Parathyroid adenoma (tissue), 2 donors: ENCODE measurements around the gene MAMSTR.

Source experiments
- H2AFZ ChIP-seq: fragments of 300-600 bp; sonication (generic); one replicate; pipeline ENCODE4 v1.7.0; 2017; ENCODE audit warnings: antibody characterized with exemption, mild to moderate bottlenecking
- H3K27ac ChIP-seq: fragments of 300-600 bp; sonication (generic); one replicate; pipeline ENCODE4 v1.7.0; 2017
- H3K27me3 ChIP-seq: fragments of 300-600 bp; sonication (generic); one replicate; pipeline ENCODE4 v1.7.0; 2017; ENCODE audit warnings: low read length; ENCODE audit not compliant: control insufficient read depth, insufficient read depth
- H3K36me3 ChIP-seq: fragments of 300-600 bp; sonication (generic); one replicate; pipeline ENCODE4 v1.7.0; 2017; ENCODE audit warnings: low read length; ENCODE audit not compliant: control insufficient read depth, insufficient read depth
- H3K4me1 ChIP-seq: fragments of 300-600 bp; sonication (generic); one replicate; pipeline ENCODE4 v1.7.0; 2017; ENCODE audit warnings: control low read depth
- H3K4me2 ChIP-seq: fragments of 300-600 bp; sonication (generic); one replicate; pipeline ENCODE4 v1.7.0; 2017; ENCODE audit warnings: low read length
- H3K4me3 ChIP-seq: fragments of 300-600 bp; sonication (generic); one replicate; pipeline ENCODE4 v1.7.0; 2017; ENCODE audit warnings: low read depth, low read length
- H3K79me2 ChIP-seq: fragments of 300-600 bp; sonication (generic); one replicate; pipeline ENCODE4 v1.7.0; 2017; ENCODE audit warnings: control low read depth
- H3K9ac ChIP-seq: fragments of 300-600 bp; sonication (generic); one replicate; pipeline ENCODE4 v1.7.0; 2017; ENCODE audit warnings: mild to moderate bottlenecking
- H3K9me3 ChIP-seq: fragments of 300-600 bp; sonication (generic); one replicate; pipeline ENCODE4 v1.7.0; 2017; ENCODE audit warnings: low read length; ENCODE audit not compliant: control insufficient read depth
- TF ChIP-seq, protein P1 (sequence below): fragments of 300-600 bp; sonication (generic); IDR thresholded peaks from one replicate; pipeline ENCODE4 v1.7.0; 2017; ENCODE audit warnings: antibody characterized with exemption, mild to moderate bottlenecking
- donor health status: primary hyperparathyroidism.

Gene MAMSTR

DNA sequence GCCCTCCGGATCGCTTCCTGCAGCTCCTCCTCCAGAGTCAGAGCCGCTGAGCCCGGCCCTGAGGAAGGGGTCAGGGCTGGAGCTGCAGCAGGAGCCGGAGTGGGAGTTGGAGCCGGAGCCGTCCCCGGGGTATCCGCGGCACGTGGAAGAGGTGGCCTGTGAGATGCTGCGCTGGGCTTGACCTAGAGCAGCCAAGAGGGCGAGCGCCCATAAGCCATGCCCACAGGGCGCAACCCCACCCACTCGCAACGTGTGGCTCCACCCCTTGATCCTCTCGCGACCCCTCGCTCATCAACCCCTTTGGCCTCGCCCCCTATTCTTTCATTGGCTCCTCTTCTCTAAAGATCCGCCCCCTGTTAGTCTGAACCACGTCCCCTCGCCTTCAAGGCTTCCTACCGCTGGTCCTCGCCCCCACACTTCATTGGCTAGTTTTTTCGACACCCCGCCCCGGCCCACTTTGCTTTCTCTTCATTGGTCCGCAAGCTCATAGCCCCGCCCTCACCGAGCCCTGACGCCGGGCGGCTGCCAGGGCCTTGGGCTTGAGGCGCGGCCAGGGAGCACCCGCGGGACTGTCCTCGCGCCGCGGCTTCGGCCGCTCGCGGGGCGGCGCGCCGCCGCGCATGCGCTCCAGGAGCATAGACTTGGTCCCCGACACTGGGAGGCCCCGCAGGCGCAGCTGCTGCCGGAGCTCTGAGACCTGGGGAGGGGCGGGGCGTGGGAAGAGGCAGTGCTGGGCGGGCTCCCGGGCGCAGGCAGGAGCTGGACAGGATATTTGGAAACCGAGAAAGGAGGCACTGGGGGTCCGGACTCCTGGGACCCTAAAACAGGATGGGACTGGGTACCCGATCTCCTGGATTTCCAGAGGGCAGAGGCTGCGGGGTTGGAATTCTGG is 5.4 kb downstream of the MAMSTR start:
- H3K4me1 ChIP-seq: peaks cover 2% of the 10 kb centered on the region
- no peaks in the 10 kb centered on the region for H3K79me2 ChIP-seq
- no peaks in the 10 kb centered on the region for H3K27me3 ChIP-seq
- H3K27ac ChIP-seq: peak overlapping the region; percentile 70
- peak overlapping the region; percentile 85 for H3K4me2 ChIP-seq
- TF ChIP-seq, protein P1, sequence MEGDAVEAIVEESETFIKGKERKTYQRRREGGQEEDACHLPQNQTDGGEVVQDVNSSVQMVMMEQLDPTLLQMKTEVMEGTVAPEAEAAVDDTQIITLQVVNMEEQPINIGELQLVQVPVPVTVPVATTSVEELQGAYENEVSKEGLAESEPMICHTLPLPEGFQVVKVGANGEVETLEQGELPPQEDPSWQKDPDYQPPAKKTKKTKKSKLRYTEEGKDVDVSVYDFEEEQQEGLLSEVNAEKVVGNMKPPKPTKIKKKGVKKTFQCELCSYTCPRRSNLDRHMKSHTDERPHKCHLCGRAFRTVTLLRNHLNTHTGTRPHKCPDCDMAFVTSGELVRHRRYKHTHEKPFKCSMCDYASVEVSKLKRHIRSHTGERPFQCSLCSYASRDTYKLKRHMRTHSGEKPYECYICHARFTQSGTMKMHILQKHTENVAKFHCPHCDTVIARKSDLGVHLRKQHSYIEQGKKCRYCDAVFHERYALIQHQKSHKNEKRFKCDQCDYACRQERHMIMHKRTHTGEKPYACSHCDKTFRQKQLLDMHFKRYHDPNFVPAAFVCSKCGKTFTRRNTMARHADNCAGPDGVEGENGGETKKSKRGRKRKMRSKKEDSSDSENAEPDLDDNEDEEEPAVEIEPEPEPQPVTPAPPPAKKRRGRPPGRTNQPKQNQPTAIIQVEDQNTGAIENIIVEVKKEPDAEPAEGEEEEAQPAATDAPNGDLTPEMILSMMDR: no peak
- peak overlapping the region; percentile 78 for H3K4me3 ChIP-seq
- H3K9me3 ChIP-seq: no peaks in the 10 kb centered on the region
- H3K36me3 ChIP-seq: no peaks in the 10 kb centered on the region
- H2AFZ ChIP-seq: peak overlapping the region; percentile 67
- peak overlapping the region; percentile 3 for H3K9ac ChIP-seq

DNA sequence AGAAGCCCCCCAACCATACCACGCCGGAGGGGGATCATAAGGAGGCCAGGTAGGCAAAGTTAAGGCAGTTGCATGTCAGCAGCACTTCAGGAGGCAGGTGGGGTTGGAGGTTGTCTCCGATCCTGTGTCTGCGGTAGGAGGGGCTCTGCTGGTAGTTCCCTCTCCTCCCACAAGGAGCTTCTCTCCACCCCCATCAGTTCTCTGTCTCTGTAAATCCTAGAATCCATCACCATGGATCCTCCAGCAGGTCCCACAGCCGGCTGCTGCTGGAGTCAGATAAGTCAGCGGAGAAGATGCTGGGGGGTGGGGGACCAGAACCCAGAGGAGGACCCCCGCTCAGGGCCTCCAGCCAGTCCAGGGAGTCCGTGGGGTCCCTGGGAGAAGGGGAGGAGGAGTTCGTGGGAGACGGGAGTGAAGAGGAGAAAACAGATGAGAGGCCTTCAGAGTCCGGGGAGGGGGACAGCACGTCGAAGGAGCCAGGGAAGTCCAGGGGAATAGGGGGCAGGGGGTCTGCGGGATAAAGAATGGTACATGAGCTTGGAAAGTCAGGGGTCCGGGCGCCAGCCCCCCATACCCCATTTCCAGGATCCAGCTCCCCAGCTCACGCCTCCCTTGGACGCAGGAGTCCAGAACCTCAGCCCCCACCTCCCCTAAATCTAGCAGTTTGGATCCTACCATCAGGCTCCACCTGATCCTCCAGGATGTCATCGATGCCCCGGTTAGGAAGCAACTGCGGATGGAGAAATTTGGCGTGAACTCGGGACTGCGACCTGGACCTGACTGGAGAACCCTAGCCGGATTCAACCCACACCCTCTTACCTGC is 6.3 kb downstream of the MAMSTR start:
- Histone ChIP-seq H3K4me2 (peak overlapping the region; percentile 85), H3K27me3 (no peaks in the 10 kb centered on the region), H3K4me3 (peak overlapping the region; percentile 78), H2AFZ (peak overlapping the region; percentile 67), H3K79me2 (no peaks in the 10 kb centered on the region), H3K9me3 (no peaks in the 10 kb centered on the region), H3K27ac (peak overlapping the region; percentile 64), H3K4me1 (peaks cover 2% of the 10 kb centered on the region), H3K9ac (no peak overlapping the region), H3K36me3 (no peaks in the 10 kb centered on the region)
- TF ChIP-seq, protein P1: no peak

DNA sequence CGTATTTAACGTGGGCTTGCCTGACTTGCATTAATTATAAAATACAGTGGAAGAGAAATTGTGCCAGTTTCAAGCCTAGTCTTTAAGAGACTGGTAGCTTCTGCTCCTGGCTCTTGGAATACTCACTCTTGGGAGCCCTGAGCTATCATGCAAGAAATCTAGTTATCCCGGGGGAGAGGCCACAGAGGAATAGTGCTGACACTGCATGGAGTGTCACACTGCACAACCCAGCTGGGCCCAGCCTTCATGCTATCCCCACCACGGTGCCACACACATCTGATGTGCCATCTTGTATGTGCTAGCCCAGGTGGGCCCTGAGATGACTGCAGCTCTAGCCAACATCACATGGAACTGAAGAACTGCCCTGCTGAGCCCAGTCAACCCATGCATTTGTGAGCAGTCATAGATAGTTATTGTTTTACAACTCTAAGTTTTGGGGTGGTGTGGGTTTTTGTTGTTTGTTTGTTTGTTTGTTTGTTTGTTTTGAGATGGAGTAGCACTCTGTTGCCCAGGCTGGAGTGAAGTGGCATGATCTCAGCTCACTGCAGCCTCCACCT is 8.3 kb downstream of the MAMSTR start:
- H3K9ac ChIP-seq: no peak overlapping the region
- H2AFZ ChIP-seq: no peak overlapping the region
- no peaks in the 10 kb centered on the region for H3K27me3 ChIP-seq
- H3K36me3 ChIP-seq: no peaks in the 10 kb centered on the region
- H3K79me2 ChIP-seq: no peaks in the 10 kb centered on the region
- H3K4me2 ChIP-seq: no peak overlapping the region
- H3K4me3 ChIP-seq: no peak overlapping the region
- no peaks in the 10 kb centered on the region for H3K9me3 ChIP-seq
- H3K27ac ChIP-seq: no peak overlapping the region
- H3K4me1 ChIP-seq: peaks cover 2% of the 10 kb centered on the region
- TF ChIP-seq, protein P1: no peak

DNA sequence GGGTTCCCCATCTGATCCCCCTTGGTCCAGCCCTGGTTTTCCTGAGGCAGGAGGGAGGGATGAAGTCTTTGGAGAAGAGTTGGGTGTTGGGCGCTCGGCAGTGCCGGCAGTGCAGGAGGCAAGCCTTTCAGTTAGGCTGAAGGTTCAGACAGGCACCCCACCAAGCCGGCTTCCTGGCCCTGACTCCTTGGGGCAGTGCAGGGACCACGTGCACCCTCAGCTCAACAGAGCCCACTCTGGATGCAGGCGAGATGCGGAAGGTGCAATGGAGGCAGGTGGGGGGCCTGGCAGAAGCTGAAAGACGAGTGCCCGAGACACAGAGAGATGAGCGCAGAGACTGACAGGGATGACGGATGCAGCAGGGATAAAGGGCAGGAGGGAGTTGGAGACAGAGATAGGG is 11.1 kb downstream of the MAMSTR start:
- H3K27ac ChIP-seq: no peak overlapping the region
- no peak overlapping the region for H3K4me3 ChIP-seq
- no peaks in the 10 kb centered on the region for H3K36me3 ChIP-seq
- H3K9me3 ChIP-seq: no peaks in the 10 kb centered on the region
- no peak overlapping the region for H3K4me2 ChIP-seq
- H2AFZ ChIP-seq: no peak overlapping the region
- no peak overlapping the region for H3K9ac ChIP-seq
- no peaks in the 10 kb centered on the region for H3K79me2 ChIP-seq
- H3K27me3 ChIP-seq: no peaks in the 10 kb centered on the region
- H3K4me1 ChIP-seq: no peaks in the 10 kb centered on the region
- TF ChIP-seq, protein P1: no peak
